B cell (primary cell): Measurements from ENCODE around the gene SAT2. TPM values are rescaled to one million over a fixed set of nuclear protein-coding genes. Genes with fewer than 3 reads are reported as not detected.
A peak's percentile ranks its signal among the peaks of the same experiment; 100 is the strongest.

ENCODE experiments used
- ATAC-seq: fragments of 200-7000 bp; cut with Tn5 transposase; one replicate; pipeline ENCODE4 v1.10.0; 2021; ENCODE audit warnings: low read depth, mild to moderate bottlenecking, moderate number of reproducible peaks, moderate library complexity
- CTCF ChIA-PET: fragments of 350-600 bp; sonication (Branson Sonifier 250); formaldehyde crosslinking; loops from one replicate; lab custom pipeline; 2021; ENCODE audit warnings: antibody characterized with exemption, inconsistent platforms; lab: Charles Lee
- POLR2A ChIA-PET: fragments of 350-600 bp; sonication (Branson Sonifier 250); formaldehyde crosslinking; loops from one replicate; lab custom pipeline; 2021; ENCODE audit warnings: antibody characterized with exemption; lab: Charles Lee
- DNase-seq: peaks from one replicate; pipeline ENCODE4 v3.0.0; 2013
- H2AFZ ChIP-seq: 2 replicates; pipeline ENCODE4 v1.6.1; 2012; ENCODE audit warnings: mild to moderate bottlenecking, low read depth, low read length; ENCODE audit not compliant: insufficient read depth, poor library complexity, severe bottlenecking
- H3K27ac ChIP-seq, 2 donors: 1 replicate in 1 of 2; 2 replicates in 1 of 2; pipeline ENCODE4 v1.5.1; 2012 to 2013; ENCODE audit warnings: low read length in 2 of 2, mild to moderate bottlenecking in 2 of 2, moderate library complexity in 1 of 2
- H3K27me3 ChIP-seq, 4 experiments: fragments of 200-600 bp in 1 of 4; sonication (generic) in 1 of 4; replicated peaks in 1 of 4; 1 replicate in 2 of 4; 2 replicates in 2 of 4; pipeline versions ENCODE4 v1.6.1 to v1.7.0; 2013 to 2016; ENCODE audit warnings: low read length in 3 of 4, mild to moderate bottlenecking in 2 of 4, mixed read lengths in 1 of 4, moderate library complexity in 1 of 4; ENCODE audit not compliant: insufficient read depth in 4 of 4, control insufficient read depth in 3 of 4; ENCODE audit errors: control extremely low read depth in 1 of 4
- H3K36me3 ChIP-seq, 2 experiments: replicated peaks in 1 of 2; 1 replicate in 1 of 2; 2 replicates in 1 of 2; pipeline versions ENCODE4 v1.6.1 to v1.7.1; 2013; ENCODE audit warnings: low read length in 1 of 2; ENCODE audit not compliant: insufficient read depth in 2 of 2, control insufficient read depth in 1 of 2; ENCODE audit errors: control extremely low read depth in 1 of 2, extremely low read depth in 1 of 2
- H3K4me1 ChIP-seq, 2 donors: fragments of 200-600 bp in 1 of 2; sonication (generic) in 1 of 2; 1 replicate in 1 of 2; 2 replicates in 1 of 2; pipeline versions ENCODE4 v1.5.1 to v1.6.1; 2013 to 2017; ENCODE audit warnings: low read length in 2 of 2; ENCODE audit not compliant: control insufficient read depth in 2 of 2, insufficient read depth in 2 of 2
- H3K4me2 ChIP-seq: replicated peaks from 2 replicates; pipeline ENCODE3; 2012; ENCODE audit warnings: mild to moderate bottlenecking, low read depth, low read length; ENCODE audit not compliant: poor library complexity, severe bottlenecking
- H3K4me3 ChIP-seq, 5 experiments: fragments of 200-600 bp in 1 of 5; sonication (generic) in 1 of 5; 1 replicate in 3 of 5; 2 replicates in 2 of 5; pipeline versions ENCODE4 v1.5.1 to v1.7.0; 2011 to 2016; ENCODE audit warnings: low read length in 4 of 5, mild to moderate bottlenecking in 4 of 5, low read depth in 2 of 5, control low read depth in 1 of 5, moderate library complexity in 1 of 5; ENCODE audit not compliant: insufficient read depth in 1 of 5; ENCODE audit errors: control extremely low read depth in 1 of 5, extremely low read depth in 1 of 5
- H3K79me2 ChIP-seq: fragments of 200-600 bp; sonication (generic); one replicate; pipeline ENCODE4 v1.6.0; 2016; ENCODE audit warnings: low read length; ENCODE audit not compliant: control insufficient read depth, insufficient read depth
- H3K9ac ChIP-seq: fragments of 200-600 bp; sonication (generic); 2 replicates; pipeline ENCODE4 v1.6.1; 2017; ENCODE audit warnings: mild to moderate bottlenecking, low read length, moderate library complexity
- H3K9me3 ChIP-seq, 3 donors: one replicate each; pipeline versions ENCODE4 v1.6.1 to v1.7.1; 2013; ENCODE audit warnings: low read length in 2 of 3; ENCODE audit not compliant: control insufficient read depth in 2 of 3, insufficient read depth in 1 of 3; ENCODE audit errors: control extremely low read depth in 1 of 3
- H4K20me1 ChIP-seq: 2 replicates; pipeline ENCODE4 v1.6.0; 2012; ENCODE audit warnings: mild to moderate bottlenecking, low read length; ENCODE audit not compliant: insufficient read depth, control insufficient read depth, poor library complexity, severe bottlenecking
- H3K27ac Mint-ChIP-seq: one replicate; pipeline ENCODE4 v1.8.0; 2021; ENCODE audit warnings: mixed read lengths
- H3K27me3 Mint-ChIP-seq: one replicate; pipeline ENCODE4 v1.8.0; 2021; ENCODE audit warnings: mixed read lengths
- H3K4me1 Mint-ChIP-seq: one replicate; pipeline ENCODE4 v1.8.0; 2021; ENCODE audit warnings: mixed read lengths
- H3K4me3 Mint-ChIP-seq: one replicate; pipeline ENCODE4 v1.8.0; 2021; ENCODE audit warnings: mixed read lengths
- H3K9me3 Mint-ChIP-seq: one replicate; pipeline ENCODE4 v1.8.0; 2022; ENCODE audit warnings: mixed read lengths; ENCODE audit not compliant: insufficient read depth
- WGBS: methylation state at CpG from one replicate; pipeline ENCODE4 v1.1.5; 2013; ENCODE audit warnings: missing lambda C conversion rate; ENCODE audit not compliant: insufficient coverage; 5-methylcytosine and 5-hydroxymethylcytosine counted together
- intact Hi-C: fragments of 100-400 bp; cut with micrococcal nuclease; formaldehyde crosslinking; loops from one replicate; pipeline ENCODE4 v1.10.0; 2022
- polyA plus RNA-seq: library from polyadenylated mRNA; depleted of rRNA; stranded (reverse); fragments of >200 nt; gene quantifications from 2 replicates; pipeline ENCODE4 v1.2.3, GENCODE V29; 2012
- total RNA-seq, 2 donors: library from RNA; stranded (reverse); fragments of 120-200 nt in 1 of 2; gene quantifications; 1 replicate in 1 of 2; 2 replicates in 1 of 2; pipeline versions ENCODE4 v1.2.3 to v1.2.4, GENCODE V29; 2013 to 2022
- TF ChIP-seq, protein P1 (sequence below): fragments of 200-600 bp; IDR thresholded peaks from one replicate; pipeline ENCODE4 v1.8.0; 2022; ENCODE audit warnings: antibody characterized with exemption, mild to moderate bottlenecking

The SAT2 gene
- total and polyA plus RNA-seq, 2 donors (not counting 1 experiment from before 2014, with no cell fraction given) = 33.8 to 68.8 TPM

DNA sequence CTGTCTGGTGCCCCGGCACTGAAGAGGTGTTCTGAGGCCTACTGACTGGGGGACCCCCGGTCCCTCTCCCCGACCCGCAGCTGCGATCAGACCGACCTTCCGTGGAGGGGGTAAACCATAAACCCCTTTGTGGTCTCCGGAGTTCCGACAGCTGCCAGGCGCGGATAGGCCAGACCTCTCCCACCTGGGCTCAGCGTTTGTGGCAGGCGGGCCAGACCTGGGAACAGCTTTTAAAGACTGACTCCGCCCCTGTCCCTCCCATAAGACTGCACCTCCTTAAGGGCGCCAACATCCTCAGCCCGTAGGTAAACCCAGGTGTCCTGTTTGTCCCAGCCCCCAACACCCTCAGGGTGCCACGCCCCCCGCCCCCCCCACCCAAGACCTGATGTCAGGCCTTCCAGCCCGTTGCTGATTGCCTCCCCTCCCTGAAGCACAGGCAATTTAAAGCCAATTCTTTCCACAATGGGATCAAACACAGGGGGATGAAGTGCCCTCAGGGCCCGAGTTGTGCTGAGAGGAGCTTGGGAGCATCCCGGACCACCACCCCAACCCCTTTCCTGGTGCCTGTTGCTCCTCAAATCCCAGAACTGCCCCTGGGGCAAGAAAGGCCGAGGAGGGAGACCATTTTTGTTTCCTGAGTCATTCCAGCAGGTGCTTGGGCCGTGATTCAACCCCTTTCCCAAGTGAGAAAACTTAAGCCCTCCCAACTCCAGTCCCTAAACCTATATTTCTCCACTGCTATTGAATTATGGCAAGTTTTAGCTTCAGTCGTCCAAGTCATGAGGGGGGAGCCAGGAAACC is 37.5 kb downstream of the SAT2 start, which contains the start of gene SOX15:
SOX15 (minus strand) TSS at position 204 of the 801 bp plus-strand sequence. CDS start 418 bp downstream, outside the sequence.
- ATAC-seq = no peak

More for the DNA sequence above, 37.5 kb downstream of the SAT2 start, which contains the start of gene SOX15:
- no peak within 1 kb of the TSS for H3K27ac ChIP-seq
- H3K27me3 ChIP-seq = no peaks in the 10 kb centered on the region
- Mint-ChIP-seq H3K4me3 (no peak within 1 kb of the TSS), H3K27me3 (no peaks in the 10 kb centered on the region), H3K27ac (no peak within 1 kb of the TSS), H3K4me1 (peaks cover 5% of the 10 kb centered on the region), H3K9me3 (no peaks in the 10 kb centered on the region)
- peaks cover 0 to 13% of the 10 kb centered on the region in 2 donors for H3K4me1 ChIP-seq
- H3K9ac ChIP-seq = no peak within 1 kb of the TSS
- 78% methylated on average over 18 of the region's 24 CpGs for WGBS
- no peak within 1 kb of the TSS for H3K4me3 ChIP-seq
- H2AFZ ChIP-seq = peak within 1 kb of the TSS; percentile 40
- no peaks in the 10 kb centered on the region for H3K9me3 ChIP-seq
- intact Hi-C loops = loop anchor here (1.0 to 10.0 kb wide), 4 partner anchors 76 to 545 kb away; partner anchors contain the start of gene SLC16A11
- ChIA-PET POLR2A (interaction anchor here (0.6 to 1.0 kb wide), 2 partner anchors 16 to 119 kb away, joined by 3 to 6 read pairs; no protein-coding TSS in a partner anchor), CTCF (interaction anchor here (0.6 to 7.9 kb wide), 37 partner anchors 10 to 545 kb away, joined by 3 to 111 read pairs (median 5); partner anchors contain the start of genes ACAP1, CD68, FXR2 and KCTD11)
- H3K4me2 ChIP-seq = peak within 1 kb of the TSS; percentile 43
- TF ChIP-seq, protein P1, sequence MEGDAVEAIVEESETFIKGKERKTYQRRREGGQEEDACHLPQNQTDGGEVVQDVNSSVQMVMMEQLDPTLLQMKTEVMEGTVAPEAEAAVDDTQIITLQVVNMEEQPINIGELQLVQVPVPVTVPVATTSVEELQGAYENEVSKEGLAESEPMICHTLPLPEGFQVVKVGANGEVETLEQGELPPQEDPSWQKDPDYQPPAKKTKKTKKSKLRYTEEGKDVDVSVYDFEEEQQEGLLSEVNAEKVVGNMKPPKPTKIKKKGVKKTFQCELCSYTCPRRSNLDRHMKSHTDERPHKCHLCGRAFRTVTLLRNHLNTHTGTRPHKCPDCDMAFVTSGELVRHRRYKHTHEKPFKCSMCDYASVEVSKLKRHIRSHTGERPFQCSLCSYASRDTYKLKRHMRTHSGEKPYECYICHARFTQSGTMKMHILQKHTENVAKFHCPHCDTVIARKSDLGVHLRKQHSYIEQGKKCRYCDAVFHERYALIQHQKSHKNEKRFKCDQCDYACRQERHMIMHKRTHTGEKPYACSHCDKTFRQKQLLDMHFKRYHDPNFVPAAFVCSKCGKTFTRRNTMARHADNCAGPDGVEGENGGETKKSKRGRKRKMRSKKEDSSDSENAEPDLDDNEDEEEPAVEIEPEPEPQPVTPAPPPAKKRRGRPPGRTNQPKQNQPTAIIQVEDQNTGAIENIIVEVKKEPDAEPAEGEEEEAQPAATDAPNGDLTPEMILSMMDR = no peak
- peaks cover 10% of the 10 kb centered on the region for H3K79me2 ChIP-seq
- peaks cover 0 to 57% of the 10 kb centered on the region in 2 experiments for H3K36me3 ChIP-seq
- H4K20me1 ChIP-seq = no peaks in the 10 kb centered on the region
- DNase-seq = no peak
